GM12872 (cell line): Measurements from ENCODE around the gene TRAF3IP3.

ENCODE experiments used
- CTCF ChIP-seq: IDR thresholded peaks from 3 replicates; pipeline ENCODE4 v1.5.1; 2011; ENCODE audit warnings: low read depth, mild to moderate bottlenecking, low read length, moderate library complexity; ENCODE audit not compliant: insufficient read depth

The TRAF3IP3 gene

GRCh38 chr1:209755926-209756614 lies at the start of gene TRAF3IP3:
Gene TRAF3IP3 (plus strand): TSS chr1:209756053. CDS start chr1:209760040, 3,987 bp downstream.
- no peak for TF ChIP-seq CTCF

GRCh38 chr1:209706622-209707021 lies 49.2 kb upstream of the TRAF3IP3 start:
- TF ChIP-seq CTCF = no peak

GRCh38 chr1:209707308-209707707 lies 48.5 kb upstream of the TRAF3IP3 start:
- no peak for TF ChIP-seq CTCF

- no peak for TF ChIP-seq CTCF
These were observed 47.6 kb upstream of the TRAF3IP3 start for GRCh38 chr1:209708297-209708696.

GRCh38 chr1:209710093-209710492 lies 45.8 kb upstream of the TRAF3IP3 start:
- TF ChIP-seq CTCF = no peak

GRCh38 chr1:209710847-209711246 lies 45.0 kb upstream of the TRAF3IP3 start:
- TF ChIP-seq CTCF = no peak

GRCh38 chr1:209714338-209714737 lies 41.5 kb upstream of the TRAF3IP3 start:
- no peak for TF ChIP-seq CTCF

GRCh38 chr1:209715314-209715713 lies 40.5 kb upstream of the TRAF3IP3 start:
- TF ChIP-seq CTCF = no peak
